Uterus (tissue), 2 donors: ENCODE results near the gene ACAP2.

Experiments
- CTCF ChIP-seq, 4 experiments: fragments of 200-600 bp in 2 of 4; fragments of 450-650 bp in 2 of 4; sonication (generic) in 2 of 4; IDR thresholded peaks; one replicate each; pipeline ENCODE4 v1.5.1; 2016 to 2019; ENCODE audit warnings: antibody characterized with exemption in 4 of 4, mild to moderate bottlenecking in 2 of 4, moderate library complexity in 1 of 4
- POLR2A ChIP-seq, 2 donors: fragments of 450-650 bp; IDR thresholded peaks; one replicate each; pipeline ENCODE4 v1.6.1; 2016; ENCODE audit warnings: antibody characterized with exemption in 2 of 2, mild to moderate bottlenecking in 1 of 2, moderate library complexity in 1 of 2

- TF ChIP-seq CTCF (IDR thresholded peaks at IDR 0.05), result no peak
- TF ChIP-seq POLR2A (IDR thresholded peaks at IDR 0.05), result no peak
Observed at GRCh38 chr3:195259154-195259474, 183.7 kb downstream of the ACAP2 start.
